Measurements from ENCODE around the gene CCND3. TPM values are rescaled to one million over a fixed set of nuclear protein-coding genes. Genes with fewer than 3 reads are reported as not detected.

Gene CCND3
- total and polyA plus RNA-seq, 2 of the 13 experiments (the other 11 are each of a cell fraction or from before 2014, with no cell fraction given): 4.3 to 7.2 TPM

DNA sequence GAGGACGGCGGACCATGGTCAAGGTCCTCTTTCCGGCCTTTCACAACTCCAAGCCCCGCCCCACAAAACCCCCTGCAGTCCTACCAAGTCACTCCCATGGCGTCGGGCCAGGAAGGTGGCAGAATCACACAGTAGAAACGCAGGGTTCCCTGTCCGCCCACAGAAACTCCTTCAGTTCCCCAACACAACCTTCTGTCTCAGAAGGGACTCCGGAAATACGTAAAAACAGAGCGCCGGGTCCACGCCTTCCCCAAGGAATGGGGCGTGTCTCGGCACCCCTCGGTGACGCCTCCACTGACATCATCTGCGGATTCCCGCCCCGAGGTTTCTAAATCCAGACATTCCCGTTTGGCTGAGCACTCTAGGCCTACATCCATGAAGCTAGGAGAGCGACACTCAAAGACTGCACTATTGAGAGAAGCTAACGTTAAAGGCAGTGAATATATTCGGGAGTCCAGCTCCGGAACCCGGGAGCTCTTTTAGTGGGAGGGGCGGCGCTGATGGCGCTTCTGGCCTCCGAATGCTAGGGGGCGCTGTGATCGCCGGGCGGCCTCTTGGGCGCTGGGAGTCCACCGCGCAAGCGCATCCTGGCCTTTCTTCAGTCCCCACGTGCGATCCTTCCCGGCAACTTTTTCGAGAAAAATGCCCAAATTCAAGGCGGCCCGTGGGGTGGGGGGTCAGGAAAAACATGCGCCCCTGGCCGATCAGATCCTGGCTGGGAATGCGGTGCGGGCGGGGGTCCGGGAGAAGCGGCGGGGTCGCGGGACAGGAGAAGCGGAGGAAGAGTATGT, 20.5 kb downstream of the CCND3 start, which contains the start of the genes BYSL and MED20 (continued):
- TF ChIP-seq POLR2G (IDR thresholded peaks at IDR 0.05; ENCODE audit: low read depth, low read length): peak; percentile 93
- TF ChIP-seq, protein P1, sequence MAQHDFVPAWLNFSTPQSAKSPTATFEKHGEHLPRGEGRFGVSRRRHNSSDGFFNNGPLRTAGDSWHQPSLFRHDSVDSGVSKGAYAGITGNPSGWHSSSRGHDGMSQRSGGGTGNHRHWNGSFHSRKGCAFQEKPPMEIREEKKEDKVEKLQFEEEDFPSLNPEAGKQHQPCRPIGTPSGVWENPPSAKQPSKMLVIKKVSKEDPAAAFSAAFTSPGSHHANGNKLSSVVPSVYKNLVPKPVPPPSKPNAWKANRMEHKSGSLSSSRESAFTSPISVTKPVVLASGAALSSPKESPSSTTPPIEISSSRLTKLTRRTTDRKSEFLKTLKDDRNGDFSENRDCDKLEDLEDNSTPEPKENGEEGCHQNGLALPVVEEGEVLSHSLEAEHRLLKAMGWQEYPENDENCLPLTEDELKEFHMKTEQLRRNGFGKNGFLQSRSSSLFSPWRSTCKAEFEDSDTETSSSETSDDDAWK (CRISPR knock-in tag; IDR thresholded peaks at IDR 0.05): no peak
- TF ChIP-seq ATF7-NPFF (CRISPR knock-in tag; IDR thresholded peaks at IDR 0.05; ENCODE audit: low read depth): 0 out of 2 replicates have a peak, but pooled peaks have one; percentile 47
- no peak for TF ChIP-seq PCBP2 (optimal IDR thresholded peaks at IDR 0.05; ENCODE audit: low read depth, low read length, poor library complexity, severe bottlenecking)
- TF ChIP-seq MAF1 (CRISPR knock-in tag; IDR thresholded peaks at IDR 0.05; ENCODE audit: borderline replicate concordance): peak; percentile 85
- no peak for TF ChIP-seq SKI (IDR thresholded peaks at IDR 0.05; ENCODE audit: partially characterized antibody)
- TF ChIP-seq ARNT (IDR thresholded peaks at IDR 0.05): no peak
- TF ChIP-seq, protein P2, sequence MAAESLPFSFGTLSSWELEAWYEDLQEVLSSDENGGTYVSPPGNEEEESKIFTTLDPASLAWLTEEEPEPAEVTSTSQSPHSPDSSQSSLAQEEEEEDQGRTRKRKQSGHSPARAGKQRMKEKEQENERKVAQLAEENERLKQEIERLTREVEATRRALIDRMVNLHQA (CRISPR knock-in tag; IDR thresholded peaks at IDR 0.05): no peak
- peak; percentile 57 for TF ChIP-seq SOX5 (CRISPR knock-in tag; IDR thresholded peaks at IDR 0.05; ENCODE audit: borderline replicate concordance)
- TF ChIP-seq ZNF556 (CRISPR knock-in tag; IDR thresholded peaks at IDR 0.05; ENCODE audit: borderline replicate concordance): peak; percentile 79; the same call in 1 of the 2 replicates
- no peak for TF ChIP-seq ZNF224 (CRISPR knock-in tag; IDR thresholded peaks at IDR 0.05)
- TF ChIP-seq RFX5 (IDR thresholded peaks at IDR 0.05; ENCODE audit: low read depth, low read length): no peak
- TF ChIP-seq, protein P3, sequence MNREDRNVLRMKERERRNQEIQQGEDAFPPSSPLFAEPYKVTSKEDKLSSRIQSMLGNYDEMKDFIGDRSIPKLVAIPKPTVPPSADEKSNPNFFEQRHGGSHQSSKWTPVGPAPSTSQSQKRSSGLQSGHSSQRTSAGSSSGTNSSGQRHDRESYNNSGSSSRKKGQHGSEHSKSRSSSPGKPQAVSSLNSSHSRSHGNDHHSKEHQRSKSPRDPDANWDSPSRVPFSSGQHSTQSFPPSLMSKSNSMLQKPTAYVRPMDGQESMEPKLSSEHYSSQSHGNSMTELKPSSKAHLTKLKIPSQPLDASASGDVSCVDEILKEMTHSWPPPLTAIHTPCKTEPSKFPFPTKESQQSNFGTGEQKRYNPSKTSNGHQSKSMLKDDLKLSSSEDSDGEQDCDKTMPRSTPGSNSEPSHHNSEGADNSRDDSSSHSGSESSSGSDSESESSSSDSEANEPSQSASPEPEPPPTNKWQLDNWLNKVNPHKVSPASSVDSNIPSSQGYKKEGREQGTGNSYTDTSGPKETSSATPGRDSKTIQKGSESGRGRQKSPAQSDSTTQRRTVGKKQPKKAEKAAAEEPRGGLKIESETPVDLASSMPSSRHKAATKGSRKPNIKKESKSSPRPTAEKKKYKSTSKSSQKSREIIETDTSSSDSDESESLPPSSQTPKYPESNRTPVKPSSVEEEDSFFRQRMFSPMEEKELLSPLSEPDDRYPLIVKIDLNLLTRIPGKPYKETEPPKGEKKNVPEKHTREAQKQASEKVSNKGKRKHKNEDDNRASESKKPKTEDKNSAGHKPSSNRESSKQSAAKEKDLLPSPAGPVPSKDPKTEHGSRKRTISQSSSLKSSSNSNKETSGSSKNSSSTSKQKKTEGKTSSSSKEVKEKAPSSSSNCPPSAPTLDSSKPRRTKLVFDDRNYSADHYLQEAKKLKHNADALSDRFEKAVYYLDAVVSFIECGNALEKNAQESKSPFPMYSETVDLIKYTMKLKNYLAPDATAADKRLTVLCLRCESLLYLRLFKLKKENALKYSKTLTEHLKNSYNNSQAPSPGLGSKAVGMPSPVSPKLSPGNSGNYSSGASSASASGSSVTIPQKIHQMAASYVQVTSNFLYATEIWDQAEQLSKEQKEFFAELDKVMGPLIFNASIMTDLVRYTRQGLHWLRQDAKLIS (CRISPR knock-in tag; IDR thresholded peaks at IDR 0.05): no peak
- TF ChIP-seq HOXD1 (CRISPR knock-in tag; IDR thresholded peaks at IDR 0.05): peak; percentile 51
- no peak for TF ChIP-seq MYNN (CRISPR knock-in tag; IDR thresholded peaks at IDR 0.05; ENCODE audit: low read depth)
- TF ChIP-seq ZNF674 (CRISPR knock-in tag; IDR thresholded peaks at IDR 0.05; ENCODE audit: low read depth): no peak
- peak; percentile 98 for TF ChIP-seq HOXA3 (CRISPR knock-in tag; IDR thresholded peaks at IDR 0.05)
- TF ChIP-seq ZNF747 (CRISPR knock-in tag; IDR thresholded peaks at IDR 0.05; ENCODE audit: borderline replicate concordance): peak; percentile 51; the same call in 1 of the 2 replicates
- peak; percentile 81 for TF ChIP-seq ZNF670 (CRISPR knock-in tag; IDR thresholded peaks at IDR 0.05; ENCODE audit: borderline replicate concordance)
- TF ChIP-seq SAFB2 (CRISPR knock-in tag; IDR thresholded peaks at IDR 0.05; ENCODE audit: borderline replicate concordance, low read depth): peak; percentile 32; the same call in 1 of the 2 replicates
- peak; percentile 98 for TF ChIP-seq KLF12 (CRISPR knock-in tag; IDR thresholded peaks at IDR 0.05; ENCODE audit: borderline replicate concordance)
